Ovary (tissue), 3 donors: ENCODE results near the gene IL36B.

ENCODE experiments used
- CTCF ChIP-seq, 3 donors: fragments of 450-650 bp in 2 of 3; fragments of 200-600 bp in 1 of 3; IDR thresholded peaks; one replicate each; pipeline versions ENCODE4 v1.5.1 to v1.8.0; 2016 to 2022; ENCODE audit warnings: antibody characterized with exemption in 3 of 3, mild to moderate bottlenecking in 1 of 3
- EP300 ChIP-seq: sonication (generic); formaldehyde crosslinking; IDR thresholded peaks from one replicate; pipeline ENCODE4 v1.6.1; 2017; ENCODE audit warnings: antibody characterized with exemption
- POLR2A ChIP-seq: fragments of 450-650 bp; IDR thresholded peaks from one replicate; pipeline ENCODE4 v1.6.1; 2017; ENCODE audit warnings: antibody characterized with exemption, mild to moderate bottlenecking, moderate library complexity
- donor health status: DM: no; HTN: no; CAD: no.

GRCh38 chr2:113011108-113011507, 41.6 kb downstream of the IL36B start:
- no peak for TF ChIP-seq CTCF (IDR thresholded peaks at IDR 0.05)
- no peak for TF ChIP-seq POLR2A
- TF ChIP-seq EP300: no peak
